Mammary epithelial cell (primary cell): ENCODE data around the gene ARL14EPL.

Experiments used
- CTCF ChIP-seq, 2 donors: IDR thresholded peaks in 1 of 2; conservative IDR thresholded peaks in 1 of 2; 2 replicates each; pipeline ENCODE4 v1.5.1; 2011 to 2012; ENCODE audit warnings: inconsistent platforms in 2 of 2, low read length in 2 of 2, mild to moderate bottlenecking in 2 of 2, control low read depth in 1 of 2, low read depth in 1 of 2; ENCODE audit not compliant: insufficient read depth in 1 of 2; ENCODE audit errors: extremely low read depth in 1 of 2
- EZH2 ChIP-seq: IDR thresholded peaks from 2 replicates; pipeline ENCODE4 v1.6.1; 2012; ENCODE audit warnings: low read length, inconsistent platforms, borderline replicate concordance

GRCh38 chr5:116076496-116076895 lies 44.2 kb downstream of the ARL14EPL start:
- TF ChIP-seq CTCF (conservative IDR thresholded peaks at IDR 0.05 in 1 of 2, IDR thresholded peaks at IDR 0.05 in 1 of 2; ENCODE audit: extremely low read depth in 1 of 2, insufficient read depth in 1 of 2, low read depth in 1 of 2, low read length in 2 of 2) (no peak), EZH2 (no peak)
